ENCODE data around the gene POLR1H.
A peak's percentile ranks its signal among the peaks of the same experiment; 100 is the strongest.

Gene POLR1H

DNA sequence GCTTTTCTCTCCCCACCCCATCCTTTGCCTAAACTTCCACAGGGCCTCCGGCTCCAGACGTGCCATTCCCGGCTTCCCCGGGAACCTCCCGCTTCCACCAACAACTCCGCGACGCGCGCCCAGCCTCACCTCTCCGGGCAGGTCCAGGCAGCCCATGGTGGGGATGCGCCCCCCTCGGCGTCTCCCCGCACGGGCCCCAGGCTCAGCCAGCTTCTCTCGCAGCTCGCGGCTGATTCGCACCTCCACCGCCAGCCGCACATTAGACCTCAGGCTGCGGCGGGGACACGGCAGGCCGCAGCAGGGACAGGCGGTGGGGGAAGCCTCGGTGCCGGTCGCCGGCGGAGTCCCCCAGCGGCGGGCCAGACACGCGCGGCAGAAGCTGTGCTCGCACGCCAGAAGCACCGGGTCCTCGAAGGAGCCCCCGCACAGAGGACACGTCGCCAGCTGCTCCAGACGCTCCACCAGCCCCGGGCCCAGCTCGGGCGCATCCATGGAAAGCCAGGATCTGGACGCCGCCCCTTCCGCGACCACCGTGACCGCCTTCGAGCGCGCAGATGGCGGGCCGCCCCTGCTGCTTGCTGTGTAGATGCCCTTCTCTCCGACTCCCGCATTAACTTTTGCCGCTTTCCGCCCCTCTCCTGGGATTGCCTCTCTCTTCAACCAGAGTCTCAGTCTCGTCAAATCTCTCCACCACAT is 14.2 kb downstream of the POLR1H start, which contains the start of gene RNF39:
Gene RNF39, minus strand, starts transcription at position 676 of the 696 bp plus-strand sequence. Its CDS starts 184 bp downstream, at position 492.
- TF ChIP-seq, protein P1, sequence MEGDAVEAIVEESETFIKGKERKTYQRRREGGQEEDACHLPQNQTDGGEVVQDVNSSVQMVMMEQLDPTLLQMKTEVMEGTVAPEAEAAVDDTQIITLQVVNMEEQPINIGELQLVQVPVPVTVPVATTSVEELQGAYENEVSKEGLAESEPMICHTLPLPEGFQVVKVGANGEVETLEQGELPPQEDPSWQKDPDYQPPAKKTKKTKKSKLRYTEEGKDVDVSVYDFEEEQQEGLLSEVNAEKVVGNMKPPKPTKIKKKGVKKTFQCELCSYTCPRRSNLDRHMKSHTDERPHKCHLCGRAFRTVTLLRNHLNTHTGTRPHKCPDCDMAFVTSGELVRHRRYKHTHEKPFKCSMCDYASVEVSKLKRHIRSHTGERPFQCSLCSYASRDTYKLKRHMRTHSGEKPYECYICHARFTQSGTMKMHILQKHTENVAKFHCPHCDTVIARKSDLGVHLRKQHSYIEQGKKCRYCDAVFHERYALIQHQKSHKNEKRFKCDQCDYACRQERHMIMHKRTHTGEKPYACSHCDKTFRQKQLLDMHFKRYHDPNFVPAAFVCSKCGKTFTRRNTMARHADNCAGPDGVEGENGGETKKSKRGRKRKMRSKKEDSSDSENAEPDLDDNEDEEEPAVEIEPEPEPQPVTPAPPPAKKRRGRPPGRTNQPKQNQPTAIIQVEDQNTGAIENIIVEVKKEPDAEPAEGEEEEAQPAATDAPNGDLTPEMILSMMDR (conservative IDR thresholded peaks at IDR 0.05; ENCODE audit: control insufficient read depth, insufficient read depth, low read depth, low read length): no peak
- no peak within 1 kb of the TSS for H3K4me3 ChIP-seq (ENCODE audit: control insufficient read depth, low read depth, low read length)
- DNase-seq (ENCODE audit: low read depth): no peak

DNA sequence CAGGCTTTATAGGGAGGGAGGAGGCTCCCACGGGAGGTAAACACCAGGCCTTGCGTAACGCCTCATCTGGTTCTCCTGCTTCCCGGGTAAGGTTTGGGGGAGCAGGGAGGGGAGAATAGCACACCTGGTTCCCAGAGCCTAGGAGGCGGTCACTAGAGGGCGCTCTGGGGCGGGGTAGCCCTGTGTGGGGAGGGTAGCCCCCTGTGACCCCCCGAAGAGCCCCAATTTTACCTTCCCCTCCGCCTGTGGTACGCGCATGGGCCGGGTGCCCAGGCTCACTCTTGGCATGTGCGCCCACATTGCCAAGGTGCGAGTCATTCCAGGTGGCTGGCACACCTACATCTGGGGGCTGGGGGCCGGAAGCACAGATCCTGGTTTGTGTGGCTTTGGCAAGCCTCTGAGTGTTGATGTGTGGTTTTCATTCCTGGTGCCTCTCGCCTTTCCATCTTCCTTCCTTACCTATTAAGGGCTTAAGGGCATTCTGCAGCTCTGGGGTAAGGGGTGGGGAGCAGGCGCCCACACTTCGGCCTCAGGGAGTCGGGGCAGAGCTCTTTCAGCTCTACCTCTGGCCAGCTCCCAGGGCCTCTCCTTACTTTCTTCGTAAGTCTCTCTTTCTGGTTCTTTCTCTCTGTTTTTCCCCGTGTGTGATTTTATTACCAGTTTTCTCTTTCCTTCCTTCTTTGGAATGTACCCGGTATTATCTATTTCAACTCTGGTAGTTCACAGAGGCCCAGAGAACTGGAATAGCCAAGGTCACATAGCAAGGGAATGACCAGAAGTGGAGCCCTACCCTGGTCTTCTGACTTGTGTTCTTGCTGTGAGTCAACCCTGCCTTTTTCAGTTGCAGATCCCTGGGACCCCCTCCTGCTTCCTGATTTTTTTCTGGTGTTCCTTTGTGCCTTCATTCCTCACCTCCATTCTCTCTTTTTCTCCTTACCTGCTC is 15.0 kb downstream of the POLR1H start:
- H3K4me3 ChIP-seq (ENCODE audit: control insufficient read depth, low read depth, low read length): no peak overlapping the region
- TF ChIP-seq, protein P1 (conservative IDR thresholded peaks at IDR 0.05; ENCODE audit: control insufficient read depth, insufficient read depth, low read depth, low read length): peak; percentile 32
- DNase-seq (ENCODE audit: low read depth): no peak

DNA sequence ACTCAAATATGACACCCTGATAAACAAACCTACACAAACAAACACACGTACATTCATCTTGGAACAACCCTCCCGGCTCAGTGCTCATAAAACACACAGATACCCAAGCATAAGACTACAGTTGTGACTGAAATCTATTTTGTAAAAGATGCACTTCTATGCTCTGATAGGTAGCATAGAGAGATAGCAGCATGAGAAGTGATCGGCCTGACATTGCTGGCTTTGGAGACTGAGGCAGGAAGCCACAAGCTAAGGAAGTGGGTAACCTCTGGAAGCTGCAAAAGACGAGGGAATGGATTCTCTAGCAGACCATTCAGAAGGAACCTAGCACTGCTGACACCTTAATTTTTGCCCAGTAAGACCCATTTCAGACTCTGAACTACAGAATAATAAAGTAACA is 16.2 kb downstream of the POLR1H start:
- no peak overlapping the region for H3K4me3 ChIP-seq (ENCODE audit: control insufficient read depth, low read depth, low read length)
- TF ChIP-seq, protein P1 (conservative IDR thresholded peaks at IDR 0.05; ENCODE audit: control insufficient read depth, insufficient read depth, low read depth, low read length): no peak
- no peak for DNase-seq (ENCODE audit: low read depth)

DNA sequence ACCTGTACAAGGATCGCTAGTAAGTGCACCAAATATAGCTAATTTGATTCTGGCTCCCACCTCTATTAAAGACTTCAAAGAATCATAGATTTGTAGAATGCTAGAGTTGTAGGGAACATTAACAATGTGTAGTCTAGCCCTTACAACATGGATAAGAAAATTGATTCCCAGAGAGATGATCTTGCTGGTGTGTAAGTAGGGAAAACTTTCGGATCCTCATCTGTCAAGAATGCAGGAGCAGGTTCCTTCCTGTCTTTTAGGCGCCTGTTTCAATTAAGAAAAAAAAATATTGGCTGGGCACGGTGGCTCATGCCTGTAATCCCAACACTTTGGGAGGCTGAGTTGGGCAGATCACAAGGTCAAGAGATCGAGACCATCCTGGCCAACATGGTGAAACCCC is 26.8 kb downstream of the POLR1H start:
- H3K4me3 ChIP-seq (ENCODE audit: control insufficient read depth, low read depth, low read length): no peak overlapping the region
- DNase-seq (ENCODE audit: low read depth): no peak
- TF ChIP-seq, protein P1 (conservative IDR thresholded peaks at IDR 0.05; ENCODE audit: control insufficient read depth, insufficient read depth, low read depth, low read length): no peak

DNA sequence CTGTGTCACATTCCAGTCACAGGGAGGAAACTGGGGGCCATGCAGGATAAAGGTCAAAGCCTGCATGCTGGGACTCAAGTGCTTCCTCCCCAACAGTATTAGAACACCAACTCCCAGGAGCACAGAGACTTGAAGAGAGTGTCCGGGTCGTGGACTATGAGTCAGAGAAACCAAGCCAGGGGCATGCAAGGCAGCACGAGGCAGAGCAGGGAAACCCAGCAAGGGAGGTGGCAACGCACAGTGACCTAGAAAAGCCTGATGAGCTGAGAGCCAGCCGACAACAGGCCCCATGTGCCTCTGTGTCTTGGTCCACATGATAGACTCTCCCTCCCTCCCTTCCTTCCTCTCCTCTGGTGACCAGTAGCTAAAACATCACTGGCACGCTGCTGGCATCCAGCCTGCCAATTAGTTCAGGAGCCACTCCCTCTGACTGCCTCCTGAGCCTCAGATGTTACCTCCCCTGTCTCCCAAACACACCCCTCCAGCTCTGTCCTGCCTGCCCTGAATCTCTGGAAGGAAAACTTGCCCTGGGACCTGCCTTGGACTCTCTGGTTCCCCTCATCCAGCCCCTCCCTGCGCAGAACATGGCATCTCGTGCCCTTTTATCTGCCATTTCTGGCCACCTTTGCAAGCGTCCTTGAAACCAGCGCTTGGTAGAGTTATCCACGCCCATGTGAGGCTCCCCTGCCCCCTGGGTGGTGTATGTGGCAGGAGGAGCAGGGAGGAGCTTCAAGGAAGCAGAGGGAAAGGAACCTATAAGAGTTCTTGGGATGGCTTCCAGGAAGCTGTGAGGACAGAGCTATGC is 30.7 kb downstream of the POLR1H start:
- no peak overlapping the region for H3K4me3 ChIP-seq (ENCODE audit: control insufficient read depth, low read depth, low read length)
- DNase-seq (ENCODE audit: low read depth): peak; percentile 56
- TF ChIP-seq, protein P1 (conservative IDR thresholded peaks at IDR 0.05; ENCODE audit: control insufficient read depth, insufficient read depth, low read depth, low read length): no peak

DNA sequence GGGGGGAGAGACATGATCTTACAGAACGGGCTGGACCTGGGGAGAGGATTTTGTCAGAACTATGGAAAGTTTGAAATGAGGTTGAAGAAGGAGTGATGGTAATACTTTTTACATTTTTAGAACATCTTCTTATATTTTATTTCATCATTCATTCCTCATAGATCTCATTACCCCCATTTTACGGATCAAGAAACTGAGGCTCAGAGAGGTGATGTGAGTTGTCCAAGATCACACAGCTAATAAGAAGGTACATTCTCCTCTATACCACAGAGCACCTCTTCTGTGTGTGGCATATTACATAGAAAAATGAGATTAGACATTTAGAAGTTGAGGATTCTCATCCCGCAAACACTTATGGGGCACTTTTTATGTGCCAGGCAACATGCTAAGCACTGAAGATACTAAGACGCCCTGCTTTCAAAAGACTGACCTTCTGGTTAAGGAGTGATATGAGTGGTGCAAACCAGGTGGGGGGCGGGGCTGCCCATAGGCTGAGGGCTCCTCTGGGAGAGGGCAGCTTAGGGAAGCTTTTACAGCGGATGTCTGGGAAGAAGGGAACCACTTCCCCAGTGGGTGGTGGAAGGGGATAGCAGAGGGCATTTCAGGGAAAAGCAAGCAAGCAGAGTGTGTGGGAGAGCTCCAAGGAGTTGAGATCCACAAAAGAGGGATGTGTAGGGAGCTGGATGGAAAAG is 31.9 kb downstream of the POLR1H start:
- DNase-seq (ENCODE audit: low read depth): no peak
- H3K4me3 ChIP-seq (ENCODE audit: control insufficient read depth, low read depth, low read length): no peak overlapping the region
- TF ChIP-seq, protein P1 (conservative IDR thresholded peaks at IDR 0.05; ENCODE audit: control insufficient read depth, insufficient read depth, low read depth, low read length): no peak
